GM12801 (cell line): ENCODE measurements around the gene SH3GLB1.

Source experiments
- CTCF ChIP-seq: IDR thresholded peaks from one replicate; pipeline ENCODE4 v1.5.1; 2011; ENCODE audit warnings: control low read depth; ENCODE audit not compliant: insufficient read length; ENCODE audit errors: extremely low read depth

Gene SH3GLB1

DNA sequence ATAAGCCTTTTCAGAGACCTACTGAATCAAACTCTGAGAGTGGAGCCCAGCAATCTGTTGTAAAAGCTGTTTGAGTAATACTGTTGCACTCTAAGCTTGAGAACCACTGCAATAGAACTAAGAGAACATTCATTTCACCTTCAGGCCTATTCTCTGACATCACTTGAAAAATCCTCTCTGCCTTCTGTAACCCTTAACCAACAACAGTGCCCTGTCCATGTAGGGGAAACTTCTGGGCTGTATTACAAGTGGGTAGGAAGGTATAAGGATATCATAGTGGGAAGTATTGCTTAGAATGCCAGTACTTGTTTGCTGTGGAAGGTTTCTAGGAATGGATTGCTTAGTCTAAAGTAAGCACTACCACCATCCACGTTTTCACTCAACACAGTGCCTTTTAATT is 42.9 kb downstream of the SH3GLB1 start:
- TF ChIP-seq CTCF: no peak

GRCh38 chr1:86748622-86749373 is 44.4 kb downstream of the SH3GLB1 start:
- no peak for TF ChIP-seq CTCF

- TF ChIP-seq CTCF: no peak
Measured at GRCh38 chr1:86750076-86750475, 45.7 kb downstream of the SH3GLB1 start.

- TF ChIP-seq CTCF: no peak
Measured at GRCh38 chr1:86750530-86750929, 46.2 kb downstream of the SH3GLB1 start.

GRCh38 chr1:86751923-86752322 is 47.5 kb downstream of the SH3GLB1 start:
- TF ChIP-seq CTCF: no peak

GRCh38 chr1:86753700-86754099 is 49.3 kb downstream of the SH3GLB1 start:
- TF ChIP-seq CTCF: no peak

GRCh38 chr1:86754265-86754974 is 50.0 kb downstream of the SH3GLB1 start:
- no peak for TF ChIP-seq CTCF
